Spleen (tissue), 7 donors: ENCODE data around the gene CREB3.

ENCODE experiments used
- POLR2A ChIP-seq, 3 donors: fragments of 450-650 bp; IDR thresholded peaks; one replicate each; pipeline ENCODE4 v1.5.1; 2017; ENCODE audit warnings: antibody characterized with exemption in 3 of 3, mild to moderate bottlenecking in 1 of 3
- POLR2AphosphoS5 ChIP-seq, 3 donors: sonication (generic); formaldehyde crosslinking; IDR thresholded peaks; one replicate each; pipeline ENCODE4 v1.5.1; 2017; ENCODE audit warnings: antibody characterized with exemption in 3 of 3
- TF ChIP-seq, protein P1 (sequence below), 11 experiments: fragments of 200-600 bp in 7 of 11; fragments of 450-650 bp in 4 of 11; sonication (generic) in 4 of 11; IDR thresholded peaks in 8 of 11; conservative IDR thresholded peaks in 3 of 11; 1 replicate in 7 of 11; 2 replicates in 4 of 11; pipeline versions ENCODE4 v1.4.0 to v1.8.0; 2016 to 2021; ENCODE audit warnings: antibody characterized with exemption in 11 of 11, inconsistent platforms in 4 of 11, mild to moderate bottlenecking in 1 of 11
- donor health status: DM: no; HTN: no; CAD: no; lungs with moderate emphysema.
- donor health status: DM: no; HTN: no; CAD: no.
- donor health status: DM: no; HTN: no; CAD: no.

DNA sequence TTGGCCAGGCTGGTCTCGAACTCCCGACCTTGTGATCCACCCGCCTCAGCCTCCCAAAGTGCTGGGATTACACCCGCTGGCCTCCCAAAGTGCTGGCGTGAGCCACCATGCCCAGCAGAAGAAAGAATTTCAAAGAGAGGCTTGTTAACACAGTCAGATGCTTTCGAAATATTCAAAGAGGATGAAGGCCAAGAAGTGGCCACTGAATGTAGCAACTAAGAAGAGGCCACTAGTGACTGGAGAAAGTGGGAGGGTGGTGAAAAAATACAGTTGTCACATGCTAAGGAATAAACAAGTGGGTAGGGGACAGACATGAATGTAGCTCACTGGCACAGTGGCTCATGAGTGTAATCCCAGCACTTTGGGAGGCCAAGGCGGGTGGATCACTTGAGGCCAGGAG lies 29.8 kb upstream of the CREB3 start:
- TF ChIP-seq, protein P1, sequence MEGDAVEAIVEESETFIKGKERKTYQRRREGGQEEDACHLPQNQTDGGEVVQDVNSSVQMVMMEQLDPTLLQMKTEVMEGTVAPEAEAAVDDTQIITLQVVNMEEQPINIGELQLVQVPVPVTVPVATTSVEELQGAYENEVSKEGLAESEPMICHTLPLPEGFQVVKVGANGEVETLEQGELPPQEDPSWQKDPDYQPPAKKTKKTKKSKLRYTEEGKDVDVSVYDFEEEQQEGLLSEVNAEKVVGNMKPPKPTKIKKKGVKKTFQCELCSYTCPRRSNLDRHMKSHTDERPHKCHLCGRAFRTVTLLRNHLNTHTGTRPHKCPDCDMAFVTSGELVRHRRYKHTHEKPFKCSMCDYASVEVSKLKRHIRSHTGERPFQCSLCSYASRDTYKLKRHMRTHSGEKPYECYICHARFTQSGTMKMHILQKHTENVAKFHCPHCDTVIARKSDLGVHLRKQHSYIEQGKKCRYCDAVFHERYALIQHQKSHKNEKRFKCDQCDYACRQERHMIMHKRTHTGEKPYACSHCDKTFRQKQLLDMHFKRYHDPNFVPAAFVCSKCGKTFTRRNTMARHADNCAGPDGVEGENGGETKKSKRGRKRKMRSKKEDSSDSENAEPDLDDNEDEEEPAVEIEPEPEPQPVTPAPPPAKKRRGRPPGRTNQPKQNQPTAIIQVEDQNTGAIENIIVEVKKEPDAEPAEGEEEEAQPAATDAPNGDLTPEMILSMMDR (IDR thresholded peaks at IDR 0.05 in 8 of 11, conservative IDR thresholded peaks at IDR 0.05 in 3 of 11): no peak
- TF ChIP-seq POLR2AphosphoS5 (IDR thresholded peaks at IDR 0.05) (no peak), POLR2A (IDR thresholded peaks at IDR 0.05) (no peak)
